ENCODE data around the gene MGRN1. TPM values are rescaled to one million over a fixed set of nuclear protein-coding genes. Genes with fewer than 3 reads are reported as not detected.

MGRN1 gene
- total and polyA plus RNA-seq, 2 donors (not counting 3 experiments of a cell fraction or from before 2014, with no cell fraction given), result 15.6 to 73.0 TPM

- H3K9ac ChIP-seq (replicated peaks; ENCODE audit: extremely low read depth, insufficient read depth, low read length), result no peak overlapping the region
- DNase-seq (ENCODE audit: low read depth, low spot score) (no peak), FAIRE-seq (no peak)
- H3K79me2 ChIP-seq (ENCODE audit: control insufficient read depth, insufficient read depth, low read length), result no peaks in the 10 kb centered on the region
- no peaks in the 10 kb centered on the region for H3K9me3 ChIP-seq (replicated peaks; ENCODE audit: control insufficient read depth, insufficient read depth, low read length)
- H3K36me3 ChIP-seq (ENCODE audit: control insufficient read depth in 2 of 2, extremely low read depth in 1 of 2, insufficient read depth in 2 of 2, low read length in 2 of 2), result peaks cover 6 to 27% of the 10 kb centered on the region in 2 experiments
- H2AFZ ChIP-seq (ENCODE audit: low read depth, low read length), result no peak overlapping the region
- POLR2A ChIA-PET, result interaction anchor here (0.5 kb wide), 1 partner anchor 12 kb away, joined by 3 read pairs; no protein-coding TSS in a partner anchor
- no peaks in the 10 kb centered on the region for H3K4me1 ChIP-seq (ENCODE audit: control insufficient read depth, extremely low read depth, insufficient read depth, low read length)
- no peaks in the 10 kb centered on the region for H3K27me3 ChIP-seq (ENCODE audit: control insufficient read depth in 2 of 2, insufficient read depth in 2 of 2, low read length in 2 of 2)
- H3K4me3 ChIP-seq (replicated peaks in 1 of 3; ENCODE audit: insufficient read depth in 1 of 3, low read depth in 1 of 3, low read length in 3 of 3), result no peak overlapping the region
- dilution Hi-C loops (cut with MboI; ENCODE audit: extremely low pct_ligation_motif_present, low sequenced_read_pairs), result no loop called here
- BruUV-seq (replicated peaks), result no TSS peak
- no peak overlapping the region for H3K27ac ChIP-seq (ENCODE audit: insufficient read depth, low read depth, low read length)
- no peaks in the 10 kb centered on the region for H4K20me1 ChIP-seq (replicated peaks; ENCODE audit: control insufficient read depth, extremely low read depth, insufficient read depth, low read length)
- TF ChIP-seq MYC (IDR thresholded peaks at IDR 0.05; ENCODE audit: low read depth, low read length), result no peak
- TF ChIP-seq CTCF (IDR thresholded peaks at IDR 0.05; ENCODE audit: extremely low read depth in 1 of 2, insufficient read depth in 1 of 2, low read depth in 1 of 2, low read length in 2 of 2), result no peak
- no peak for TF ChIP-seq EZH2 (IDR thresholded peaks at IDR 0.05; ENCODE audit: borderline replicate concordance, low read depth, low read length, severe bottlenecking)
- TF ChIP-seq MAX (IDR thresholded peaks at IDR 0.05; ENCODE audit: insufficient read depth, insufficient read length), result no peak
- no peak for TF ChIP-seq POLR2AphosphoS5 (IDR thresholded peaks at IDR 0.05; ENCODE audit: insufficient read depth, low read depth, low read length)
- TF ChIP-seq GATA2 (IDR thresholded peaks at IDR 0.05; ENCODE audit: insufficient read depth, insufficient read length, low read depth, low read length), result no peak
- no peak for TF ChIP-seq JUN (IDR thresholded peaks at IDR 0.05; ENCODE audit: borderline replicate concordance, insufficient read depth, insufficient read length, low read depth)
- no peak for TF ChIP-seq POLR2A (IDR thresholded peaks at IDR 0.05; ENCODE audit: low read depth, low read length)
- no peak for TF ChIP-seq FOS (IDR thresholded peaks at IDR 0.05; ENCODE audit: borderline replicate concordance, insufficient read depth, low read length)
- CTCF ChIA-PET, result no interaction called here
- no peaks in the 10 kb centered on the region for H3K9me1 ChIP-seq (replicated peaks; ENCODE audit: control insufficient read depth, extremely low read depth, insufficient read depth, low read length)
- no peak overlapping the region for H3K4me2 ChIP-seq (ENCODE audit: insufficient read depth, low read length)
- intact Hi-C loops (cut with micrococcal nuclease), result no loop called here
These were observed 102.0 kb downstream of the MGRN1 start for GRCh38 chr16:4726616-4727015.

Data from endothelial cell of umbilical vein (primary cell).